HepG2 (cell line): ENCODE results near the gene LRRC45. TPM values are rescaled to one million over a fixed set of nuclear protein-coding genes. Genes with fewer than 3 reads are reported as not detected.
A peak's percentile ranks its signal among the peaks of the same experiment; 100 is the strongest.

Experiments used
- ATF1 ChIP-seq: IDR thresholded peaks from 2 replicates; pipeline ENCODE4 v1.6.1; 2016; ENCODE audit warnings: mild to moderate bottlenecking, control low read depth
- DNMT1 ChIP-seq: sonication (generic); formaldehyde crosslinking; IDR thresholded peaks from 2 replicates; pipeline ENCODE4 v1.5.1; 2020; ENCODE audit warnings: mild to moderate bottlenecking, missing genetic modification reagents
- DNMT3B ChIP-seq: conservative IDR thresholded peaks from 2 replicates; pipeline ENCODE4 v1.6.1; 2016; ENCODE audit warnings: missing biosample characterization, control low read depth
- E2F5 ChIP-seq: sonication (generic); formaldehyde crosslinking; conservative IDR thresholded peaks from 2 replicates; pipeline ENCODE4 v1.4.0; 2020; ENCODE audit warnings: missing genetic modification reagents
- ELF3 ChIP-seq: IDR thresholded peaks from 2 replicates; pipeline ENCODE4 v1.6.1; 2016; ENCODE audit warnings: missing genetic modification reagents, missing compliant biosample characterization
- HMGXB4 ChIP-seq, 2 experiments: sonication (generic) in 1 of 2; formaldehyde crosslinking in 1 of 2; IDR thresholded peaks; 2 replicates each; pipeline versions ENCODE4 v1.4.0 to v1.6.1; 2018 to 2020; ENCODE audit warnings: missing genetic modification reagents in 2 of 2, borderline replicate concordance in 1 of 2, low read depth in 1 of 2, mild to moderate bottlenecking in 1 of 2, missing biosample characterization in 1 of 2
- KLF16 ChIP-seq, 2 experiments: sonication (generic) in 1 of 2; formaldehyde crosslinking in 1 of 2; IDR thresholded peaks; 2 replicates each; pipeline versions ENCODE4 v1.6.1 to v1.8.0; 2016 to 2023; ENCODE audit warnings: missing genetic modification reagents in 2 of 2, missing compliant biosample characterization in 1 of 2
- MLX ChIP-seq: IDR thresholded peaks from 2 replicates; pipeline ENCODE4 v1.6.1; 2016
- NCOA1 ChIP-seq: sonication (generic); formaldehyde crosslinking; IDR thresholded peaks from 2 replicates; pipeline ENCODE4 v1.9.0; 2021; ENCODE audit warnings: missing genetic modification reagents
- NFE2 ChIP-seq: sonication (generic); formaldehyde crosslinking; IDR thresholded peaks from 2 replicates; pipeline ENCODE4 v1.4.0; 2020; ENCODE audit warnings: missing genetic modification reagents
- PHB2 ChIP-seq: fragments of 450-650 bp; IDR thresholded peaks from 2 replicates; pipeline ENCODE4 v1.6.1; 2018; ENCODE audit not compliant: partially characterized antibody
- RAD21 ChIP-seq: fragments of 450-650 bp; formaldehyde crosslinking; IDR thresholded peaks from 2 replicates; pipeline ENCODE4 v1.5.0; 2020; ENCODE audit warnings: mild to moderate bottlenecking
- SMAD1 ChIP-seq: sonication (generic); formaldehyde crosslinking; IDR thresholded peaks from 2 replicates; pipeline ENCODE4 v1.4.0; 2020; ENCODE audit warnings: missing genetic modification reagents, low read depth, mild to moderate bottlenecking, borderline replicate concordance
- SNAPC5 ChIP-seq: sonication (generic); formaldehyde crosslinking; IDR thresholded peaks from 2 replicates; pipeline ENCODE4 v1.8.1; 2023; ENCODE audit warnings: mild to moderate bottlenecking, missing genetic modification reagents, borderline replicate concordance
- SUZ12 ChIP-seq: fragments of 150-350 bp; IDR thresholded peaks from 2 replicates; pipeline ENCODE4 v1.6.1; 2014; ENCODE audit warnings: low read depth, low read length
- TRIM24 ChIP-seq: sonication (generic); formaldehyde crosslinking; IDR thresholded peaks from 2 replicates; pipeline ENCODE4 v1.8.0; 2022; ENCODE audit warnings: mild to moderate bottlenecking, missing genetic modification reagents
- ZBTB8A ChIP-seq: sonication (generic); formaldehyde crosslinking; IDR thresholded peaks from 2 replicates; pipeline ENCODE4 v1.4.0; 2020; ENCODE audit warnings: mild to moderate bottlenecking, low read depth, missing genetic modification reagents, borderline replicate concordance
- ZFP82 ChIP-seq: sonication (generic); formaldehyde crosslinking; IDR thresholded peaks from 2 replicates; pipeline ENCODE4 v1.5.1; 2020; ENCODE audit warnings: mild to moderate bottlenecking, missing genetic modification reagents, borderline replicate concordance
- ZNF20 ChIP-seq: sonication (generic); formaldehyde crosslinking; IDR thresholded peaks from 2 replicates; pipeline ENCODE4 v1.4.0; 2020; ENCODE audit warnings: mild to moderate bottlenecking, moderate library complexity, missing genetic modification reagents
- ZNF281 ChIP-seq: sonication (generic); formaldehyde crosslinking; IDR thresholded peaks from 2 replicates; pipeline ENCODE4 v1.4.0; 2020; ENCODE audit warnings: missing genetic modification reagents, borderline replicate concordance
- ZNF446 ChIP-seq: sonication (generic); formaldehyde crosslinking; IDR thresholded peaks from 2 replicates; pipeline ENCODE4 v1.5.0; 2020; ENCODE audit warnings: mild to moderate bottlenecking, missing genetic modification reagents
- ZNF543 ChIP-seq: sonication (generic); formaldehyde crosslinking; IDR thresholded peaks from 2 replicates; pipeline ENCODE4 v1.4.0; 2020; ENCODE audit warnings: mild to moderate bottlenecking, missing genetic modification reagents
- ZNF773 ChIP-seq: sonication (generic); formaldehyde crosslinking; IDR thresholded peaks from 2 replicates; pipeline ENCODE4 v1.4.0; 2020; ENCODE audit warnings: missing genetic modification reagents, borderline replicate concordance
- ZNF841 ChIP-seq: sonication (generic); formaldehyde crosslinking; IDR thresholded peaks from 2 replicates; pipeline ENCODE4 v1.8.1; 2023; ENCODE audit warnings: missing genetic modification reagents, borderline replicate concordance
- ZSCAN22 ChIP-seq: sonication (generic); formaldehyde crosslinking; IDR thresholded peaks from 2 replicates; pipeline ENCODE4 v1.4.0; 2020; ENCODE audit warnings: mild to moderate bottlenecking, missing genetic modification reagents
- polyA plus RNA-seq, 8 experiments: library from polyadenylated mRNA; depleted of rRNA in 3 of 8; stranded (reverse) in 7 of 8; unstranded in 1 of 8; fragments of >200 nt; fragmentation: Illumina TruSeq in 4 of 8; extraction: Trizol in 4 of 8; gene quantifications; 2 replicates each; pipeline versions ENCODE4 v1.2.1 to v1.2.3, GENCODE V29; 2011 to 2016; ENCODE audit warnings: low read depth in 4 of 8, missing spikeins in 1 of 8, mixed read lengths in 1 of 8; ENCODE audit not compliant: insufficient read depth in 1 of 8
- total RNA-seq, 5 experiments: library from RNA; depleted of rRNA; stranded (reverse); fragments of >200 nt; fragmentation: Illumina TruSeq; extraction: Trizol; gene quantifications; 2 replicates each; pipeline ENCODE4 v1.2.3, GENCODE V29; 2016; ENCODE audit warnings: low read depth in 1 of 5

The LRRC45 gene
- total and polyA plus RNA-seq, 2 of the 13 experiments (the other 11 are each of a cell fraction or from before 2014, with no cell fraction given) = 11.6 to 48.1 TPM

- TF ChIP-seq ZNF281 (CRISPR knock-in tag) = no peak
- TF ChIP-seq E2F5 (CRISPR knock-in tag) = no peak
- no peak for TF ChIP-seq TRIM24 (CRISPR knock-in tag)
- 0 out of 2 replicates have a peak, but pooled peaks have one; percentile 57 for TF ChIP-seq ZFP82 (CRISPR knock-in tag)
- TF ChIP-seq MLX (CRISPR knock-in tag) = no peak
- no peak for TF ChIP-seq NCOA1 (CRISPR knock-in tag)
- no peak for TF ChIP-seq SUZ12
- TF ChIP-seq HMGXB4 (CRISPR knock-in tag; IDR thresholded peaks at IDR 0.05; ENCODE audit: borderline replicate concordance in 1 of 2, low read depth in 1 of 2) = peak in 1 of 2 experiments; percentile 86; a peak in 2 of 4 replicates
- TF ChIP-seq ZBTB8A (CRISPR knock-in tag) = peak; percentile 50
- TF ChIP-seq ZSCAN22 (CRISPR knock-in tag) = no peak
- TF ChIP-seq ZNF20 = no peak
- no peak for TF ChIP-seq ATF1 (CRISPR knock-in tag)
- TF ChIP-seq KLF16 (CRISPR knock-in tag; IDR thresholded peaks at IDR 0.05) = peak in 1 of 2 experiments; percentile 81; a peak in 1 of 4 replicates
- TF ChIP-seq ZNF543 = peak; percentile 90; the same call in 1 of the 2 replicates
- TF ChIP-seq ELF3 (CRISPR knock-in tag) = no peak; the same call in 1 of the 2 replicates
- no peak for TF ChIP-seq PHB2
- no peak for TF ChIP-seq NFE2
- 0 out of 2 replicates have a peak, but pooled peaks have one; percentile 14 for TF ChIP-seq DNMT3B
- no peak for TF ChIP-seq ZNF841 (CRISPR knock-in tag)
- TF ChIP-seq RAD21 = peak; percentile 58; the same call in 1 of the 2 replicates
- 0 out of 2 replicates have a peak, but pooled peaks have one; percentile 58 for TF ChIP-seq DNMT1 (CRISPR knock-in tag)
- no peak for TF ChIP-seq SNAPC5 (CRISPR knock-in tag)
- TF ChIP-seq ZNF446 = no peak
- TF ChIP-seq ZNF773 (CRISPR knock-in tag) = no peak
- no peak for TF ChIP-seq SMAD1 (CRISPR knock-in tag)
These were observed 660 bp upstream of the LRRC45 start, which contains the start of gene CENPX (continued) for GRCh38 chr17:82022310-82022980.
